HG03139 (cell line): ENCODE measurements around the gene ACACB.
"Not testable (repeated sequence)": the region's sequence is repeated elsewhere in the genome, so short reads cannot be mapped to it uniquely, and the experiment has no call there.

ENCODE experiments used
- ATAC-seq: cut with Tn5 transposase; IDR thresholded peaks from one replicate; pipeline ENCODE4 v1.9.1; 2021; ENCODE audit not compliant: unreplicated experiment

The ACACB gene

DNA sequence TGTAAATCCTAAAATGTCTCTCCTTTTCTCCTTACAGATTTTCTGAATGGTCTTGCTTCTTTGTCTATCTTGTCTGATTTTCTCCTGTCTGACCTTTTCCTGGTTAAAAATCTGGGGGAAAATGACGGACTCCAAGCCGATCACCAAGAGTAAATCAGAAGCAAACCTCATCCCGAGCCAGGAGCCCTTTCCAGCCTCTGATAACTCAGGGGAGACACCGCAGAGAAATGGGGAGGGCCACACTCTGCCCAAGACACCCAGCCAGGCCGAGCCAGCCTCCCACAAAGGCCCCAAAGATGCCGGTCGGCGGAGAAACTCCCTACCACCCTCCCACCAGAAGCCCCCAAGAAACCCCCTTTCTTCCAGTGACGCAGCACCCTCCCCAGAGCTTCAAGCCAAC is 23.0 kb downstream of the ACACB start:
- ATAC-seq: no peak

DNA sequence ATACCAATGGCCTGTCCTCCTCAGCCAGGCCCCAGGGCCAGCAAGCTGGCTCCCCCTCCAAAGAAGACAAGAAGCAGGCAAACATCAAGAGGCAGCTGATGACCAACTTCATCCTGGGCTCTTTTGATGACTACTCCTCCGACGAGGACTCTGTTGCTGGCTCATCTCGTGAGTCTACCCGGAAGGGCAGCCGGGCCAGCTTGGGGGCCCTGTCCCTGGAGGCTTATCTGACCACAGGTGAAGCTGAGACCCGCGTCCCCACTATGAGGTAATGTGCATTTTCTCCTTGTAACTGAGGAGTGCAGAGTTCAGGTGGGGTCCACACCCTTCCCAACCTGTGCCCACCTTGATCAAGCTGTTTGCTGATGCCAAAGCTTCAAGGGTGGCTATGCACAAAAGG is 23.4 kb downstream of the ACACB start:
- ATAC-seq: no peak

DNA sequence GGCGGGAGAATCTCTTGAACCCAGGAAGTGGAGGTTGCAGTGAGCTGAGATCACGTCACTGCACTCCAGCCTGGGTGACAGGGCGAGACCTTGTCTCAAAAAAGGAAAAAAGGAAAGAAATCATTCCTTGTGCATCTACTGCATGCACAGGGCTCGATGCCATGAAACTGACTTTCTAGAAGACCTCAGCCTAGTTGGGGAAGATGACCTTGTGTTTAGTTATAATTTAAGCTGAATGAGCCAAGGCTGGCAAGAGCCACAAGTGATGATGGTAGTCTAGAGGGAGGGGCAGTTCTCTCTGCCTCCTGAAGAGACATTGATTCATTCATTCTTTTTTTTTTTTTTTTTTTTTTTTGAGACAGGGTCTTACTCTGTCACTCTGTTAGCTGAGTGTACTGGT is 24.2 kb downstream of the ACACB start:
- ATAC-seq: no peak

DNA sequence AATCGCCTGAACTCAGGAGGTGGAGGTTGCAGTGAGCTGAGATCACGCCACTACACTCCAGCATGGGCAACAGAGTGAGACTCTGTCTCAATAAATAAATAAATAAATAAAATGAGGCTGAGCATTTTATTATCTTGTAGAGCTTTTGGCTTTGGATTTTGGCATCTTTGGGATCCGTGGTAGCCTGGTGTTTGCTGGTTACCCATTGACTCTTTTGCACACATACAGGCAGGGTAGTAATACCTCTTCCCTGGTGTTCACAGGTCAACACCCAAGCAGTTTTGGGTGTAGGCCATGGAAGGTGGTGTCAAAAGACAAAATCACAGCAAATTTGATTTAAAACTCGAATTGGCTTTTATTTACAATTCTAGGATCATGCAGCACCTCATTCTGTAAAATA is 27.8 kb downstream of the ACACB start:
- ATAC-seq: no peak

DNA sequence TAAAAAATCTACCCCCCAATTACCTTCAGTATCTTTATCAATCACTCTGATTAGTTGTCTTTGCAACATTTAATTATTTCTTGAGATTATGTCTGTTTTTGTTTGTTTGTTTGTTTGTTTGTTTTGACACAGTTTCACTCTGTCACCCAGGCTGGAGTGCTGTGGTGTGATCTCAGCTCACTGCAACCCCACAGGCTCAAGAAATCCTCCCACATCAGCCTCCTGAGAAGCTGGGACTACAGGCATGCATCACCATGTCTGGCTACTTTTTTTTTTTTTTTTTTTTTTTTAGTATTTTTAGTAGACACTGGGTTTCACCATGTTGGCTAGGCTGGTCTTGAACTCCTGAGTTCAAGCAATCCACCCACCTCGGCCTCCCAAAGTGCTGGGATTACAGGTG is 30.7 kb downstream of the ACACB start:
- ATAC-seq: not testable (repeated sequence)

DNA sequence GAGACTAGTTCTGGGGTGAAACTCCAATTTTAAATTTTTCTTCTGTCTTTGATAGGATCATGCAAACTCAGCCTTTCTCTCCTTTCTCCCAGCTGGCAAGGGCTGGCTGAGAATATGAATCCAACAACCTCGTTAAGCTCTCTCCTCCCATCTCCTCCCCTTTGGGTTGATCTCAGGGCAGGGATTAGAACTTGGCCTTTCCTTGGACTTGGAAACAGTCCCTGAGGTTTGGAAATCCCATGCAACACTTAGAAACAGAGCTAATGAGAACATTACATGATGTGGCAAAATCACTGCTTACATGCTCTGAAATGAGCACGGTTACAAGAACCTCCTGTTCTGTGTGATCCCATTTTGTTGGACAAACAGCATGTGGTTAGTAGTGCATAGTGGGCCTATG is 31.6 kb downstream of the ACACB start:
- ATAC-seq: no peak

DNA sequence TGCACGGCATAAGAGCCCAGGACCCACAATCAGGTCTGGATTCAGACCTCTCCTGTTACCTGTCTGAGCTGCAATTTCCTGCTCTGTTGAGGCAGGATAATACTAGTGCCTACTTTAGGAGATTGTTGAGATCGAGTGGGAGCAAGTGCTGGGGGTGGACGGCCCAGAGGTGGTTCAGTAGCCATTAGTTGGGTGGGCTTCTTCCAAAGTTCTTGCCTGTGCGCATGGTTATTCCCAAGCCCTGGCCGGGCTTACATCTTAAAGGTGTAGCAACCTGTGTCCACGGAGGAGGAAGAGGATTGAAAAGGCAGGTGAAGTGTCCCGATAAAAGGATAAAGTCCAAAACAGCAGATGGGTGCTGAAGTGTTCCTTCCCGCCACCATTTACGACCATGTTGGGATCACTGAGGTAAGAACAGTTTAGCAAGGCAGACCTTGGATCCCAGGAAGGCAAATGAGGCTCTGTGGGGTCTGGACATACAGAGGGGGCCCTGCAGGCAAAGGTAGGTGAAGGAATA is 33.8 kb downstream of the ACACB start:
- ATAC-seq: no peak

DNA sequence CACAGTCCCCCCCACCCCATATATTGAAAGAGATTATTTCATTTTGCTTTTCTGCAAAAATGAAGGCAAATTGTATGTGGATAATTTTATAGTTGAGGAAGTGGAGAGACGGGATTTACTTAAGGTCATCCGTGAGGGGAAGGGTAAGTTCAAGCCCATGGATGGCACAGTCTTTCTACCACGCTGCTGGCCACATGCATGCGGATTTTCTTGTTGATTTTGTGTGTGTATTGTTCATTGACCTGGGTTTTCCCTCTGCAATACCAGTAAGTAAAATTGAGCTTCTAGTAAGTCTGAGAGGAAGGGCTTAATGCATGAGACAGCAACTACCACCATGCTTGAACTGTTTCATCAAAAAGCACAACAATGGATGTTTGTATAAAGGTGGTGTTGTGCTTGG is 35.1 kb downstream of the ACACB start:
- ATAC-seq: no peak

DNA sequence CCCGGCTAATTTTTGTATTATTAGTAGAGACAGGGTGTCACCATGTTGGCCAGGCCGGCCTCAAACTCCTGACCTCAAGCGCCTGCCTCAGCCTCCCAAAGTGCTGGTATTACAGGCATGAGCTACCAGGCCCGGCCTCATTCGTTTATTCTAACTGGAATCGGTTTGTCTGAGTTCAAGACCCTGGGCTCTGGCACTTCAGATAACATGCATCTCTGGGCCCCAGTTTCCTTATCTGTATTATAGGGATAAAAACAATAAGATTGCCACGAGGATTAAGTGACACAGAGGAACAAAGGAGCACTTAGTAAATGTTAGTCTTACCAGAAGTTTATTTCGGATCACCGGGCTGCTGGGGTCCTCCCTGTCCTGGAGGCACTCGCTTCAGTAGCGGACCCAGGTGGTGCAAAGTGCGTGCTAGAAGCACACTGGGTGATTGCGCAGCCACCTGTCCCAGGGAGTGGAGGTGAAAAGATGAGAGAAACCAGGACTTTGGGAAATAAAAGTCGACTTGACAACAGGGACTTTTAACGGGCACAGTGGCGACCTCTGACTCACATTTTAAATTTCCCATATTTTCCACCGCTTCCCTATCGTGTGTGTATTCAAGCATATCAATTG is 37.5 kb downstream of the ACACB start:
- no peak for ATAC-seq

DNA sequence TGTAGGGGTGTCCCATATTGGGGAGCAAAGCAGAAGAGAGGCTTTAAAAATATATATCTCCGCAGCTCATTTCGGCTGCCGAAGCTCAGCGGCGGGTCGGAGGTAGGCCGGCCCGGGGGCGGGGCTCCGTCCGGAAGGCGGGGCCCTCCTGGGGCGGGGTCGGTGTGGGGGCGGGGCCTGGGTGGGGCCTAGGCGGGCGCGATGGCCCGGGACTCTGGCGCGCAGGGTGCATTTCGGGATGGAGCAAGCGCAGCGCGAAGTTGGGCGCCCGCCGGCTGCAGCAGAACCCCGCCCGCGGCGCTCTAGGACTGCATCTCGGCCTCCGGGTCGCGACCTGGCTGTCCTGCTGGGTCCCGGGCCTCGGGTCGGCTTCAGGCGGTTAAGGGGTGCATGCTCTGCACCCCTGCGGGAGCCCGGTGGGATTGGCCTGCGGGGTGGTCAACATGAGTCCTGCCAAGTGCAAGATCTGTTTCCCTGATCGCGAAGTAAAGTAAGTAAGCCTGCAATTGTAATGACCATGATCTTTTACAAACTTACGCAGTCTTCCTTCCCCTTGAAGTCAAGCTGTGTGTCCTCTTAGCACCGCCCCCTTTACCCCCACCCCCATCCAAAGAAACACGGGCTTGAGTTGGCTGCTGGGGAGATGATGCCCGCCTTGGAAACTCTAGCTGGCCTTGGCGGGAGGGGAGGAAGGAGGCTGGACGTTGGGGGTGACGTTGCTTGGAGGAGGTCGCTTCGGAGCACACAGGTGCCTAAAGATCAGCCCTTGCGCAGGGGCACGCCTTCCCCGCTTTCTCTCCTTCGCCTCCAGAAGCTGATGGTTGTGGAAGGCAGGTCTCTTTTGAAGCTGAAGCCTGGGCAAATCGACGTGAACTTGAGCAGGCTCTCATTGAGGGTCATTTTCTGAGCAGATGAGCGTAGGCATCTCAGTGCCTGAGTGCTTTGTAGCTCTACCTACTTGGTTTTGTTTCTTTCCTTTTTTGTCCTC is 38.4 kb downstream of the ACACB start:
- ATAC-seq: peak; percentile 78

DNA sequence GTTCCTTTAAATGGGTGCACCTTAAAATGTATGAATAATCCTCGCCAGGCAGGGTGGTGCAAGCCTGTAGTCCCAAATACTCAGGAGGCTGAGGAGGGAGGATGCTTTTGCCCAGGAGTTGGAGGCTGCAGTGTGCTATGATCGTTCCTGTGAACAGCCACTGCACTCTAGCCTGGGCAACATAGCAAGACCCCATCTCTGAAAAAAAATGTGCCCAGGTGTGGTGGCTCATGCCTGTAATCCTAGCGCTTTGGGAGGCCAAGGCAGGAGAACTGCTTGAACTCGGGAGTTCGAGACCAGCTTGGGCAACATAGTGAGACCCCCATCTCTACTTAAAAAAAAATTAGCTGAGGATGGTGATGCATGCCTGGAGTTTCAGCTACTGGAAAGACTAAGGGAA is 39.6 kb downstream of the ACACB start:
- no peak for ATAC-seq

DNA sequence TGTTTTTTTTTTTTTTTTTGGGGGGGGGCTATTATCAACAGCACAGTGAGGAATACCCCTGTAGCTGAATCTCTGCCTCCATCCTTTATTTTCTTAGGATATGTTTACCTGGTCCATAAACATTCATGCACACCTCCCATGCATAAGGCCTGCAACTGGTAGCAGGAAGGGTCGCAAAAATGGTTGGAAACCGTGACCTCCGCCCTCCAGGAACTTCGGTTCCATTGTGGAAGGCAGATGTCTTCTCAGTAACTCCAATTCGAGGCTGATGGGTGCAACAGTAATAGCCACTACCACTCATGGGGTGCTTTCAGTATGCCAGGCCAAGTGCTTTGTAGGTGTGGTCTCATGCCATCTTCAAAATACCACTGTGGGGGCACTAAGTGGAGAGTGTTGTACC is 40.2 kb downstream of the ACACB start:
- ATAC-seq: no peak

DNA sequence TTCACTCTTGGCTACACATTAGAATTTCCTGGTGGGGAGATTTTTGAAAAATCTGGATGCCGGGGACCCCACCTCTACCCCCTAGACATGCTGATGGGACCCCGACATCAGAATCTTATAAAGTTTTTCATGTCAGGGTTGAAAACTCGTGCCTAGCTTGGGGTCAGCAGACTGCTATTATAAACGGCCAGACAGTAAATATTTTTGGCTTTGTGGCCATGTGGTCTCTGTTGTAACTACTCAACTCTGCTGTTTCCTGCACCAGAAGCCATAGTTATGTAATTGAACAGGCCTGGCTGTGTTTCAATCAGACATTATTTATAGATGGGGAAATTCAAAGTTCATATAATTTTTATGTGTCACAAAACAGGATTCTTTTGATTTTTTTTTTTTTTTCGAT is 41.6 kb downstream of the ACACB start:
- ATAC-seq: no peak

DNA sequence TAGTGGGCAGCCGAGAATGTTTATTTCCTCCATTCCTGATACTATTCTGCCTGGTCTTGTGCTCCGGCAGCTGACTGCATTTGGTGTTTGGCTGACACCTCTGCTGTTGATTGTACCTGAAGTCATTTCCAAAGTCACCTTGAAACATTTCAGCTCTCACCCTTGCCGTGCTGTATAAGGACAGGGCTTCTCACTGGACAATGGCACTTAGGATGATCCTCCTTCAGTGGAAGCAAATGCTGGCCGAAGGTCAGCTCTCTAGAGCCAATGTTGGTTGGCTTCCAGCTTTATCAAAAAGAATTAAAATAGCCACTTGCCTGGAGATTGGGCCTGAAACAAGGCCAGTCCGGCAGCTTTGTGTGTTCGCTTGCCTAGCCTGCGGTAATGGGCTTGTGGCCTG is 44.0 kb downstream of the ACACB start:
- ATAC-seq: no peak

DNA sequence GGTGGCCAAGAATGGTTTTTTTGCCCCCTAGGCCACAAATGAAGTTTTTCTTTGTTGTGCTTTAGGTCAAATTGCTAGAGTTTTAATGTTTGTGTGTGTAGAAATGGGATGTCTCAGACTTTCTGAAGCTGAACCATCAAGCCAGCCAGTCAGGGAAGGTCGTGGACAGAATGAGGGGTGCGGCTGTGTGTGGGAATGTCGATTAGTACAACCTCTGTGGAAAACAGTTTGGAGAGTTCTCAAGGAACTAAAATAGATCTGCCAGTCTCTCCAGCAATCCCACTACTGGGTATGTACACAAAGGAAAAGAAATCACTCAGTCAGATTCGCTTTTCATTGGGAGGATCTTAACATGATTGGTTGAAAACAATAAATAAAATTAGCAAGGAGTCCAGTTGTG is 44.5 kb downstream of the ACACB start:
- ATAC-seq: no peak

DNA sequence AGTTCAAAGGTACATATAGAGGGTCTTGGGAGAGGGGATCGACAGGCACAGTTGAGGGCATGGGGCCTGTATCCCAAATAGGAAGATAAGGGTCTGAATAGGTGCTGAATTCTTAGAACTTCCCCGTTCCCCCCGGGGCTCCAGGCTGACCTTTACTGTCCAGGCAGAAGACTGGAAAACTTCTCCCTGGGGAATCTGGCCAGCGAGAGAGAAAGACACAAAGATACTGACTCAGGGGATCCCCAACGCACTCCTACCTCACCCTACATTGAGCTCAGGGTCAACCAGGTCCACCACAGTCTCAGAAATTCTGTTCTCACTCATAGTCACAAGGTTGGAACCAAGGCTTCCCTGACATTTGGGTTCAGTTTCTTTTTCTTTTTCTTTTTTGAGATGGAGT is 46.2 kb downstream of the ACACB start:
- ATAC-seq: no peak

DNA sequence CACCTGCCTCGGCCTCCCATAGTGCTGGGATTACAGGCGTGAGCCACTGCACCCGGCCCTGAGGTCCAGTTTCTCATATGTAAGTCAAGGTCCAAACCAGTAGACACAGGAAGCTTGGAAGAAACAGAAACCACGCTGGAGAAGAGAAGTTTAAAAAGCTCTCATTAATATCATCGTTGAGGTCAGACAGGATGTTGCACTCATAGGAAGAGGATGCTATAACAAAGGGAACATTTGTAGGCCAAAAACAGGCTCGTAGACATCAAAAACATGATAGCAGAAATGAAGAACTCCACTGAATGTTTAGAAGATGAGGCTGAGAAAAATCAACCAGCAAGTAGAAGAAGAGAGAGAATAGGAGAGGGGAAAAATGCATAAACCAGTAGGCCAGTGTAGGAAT is 46.8 kb downstream of the ACACB start:
- ATAC-seq: no peak

DNA sequence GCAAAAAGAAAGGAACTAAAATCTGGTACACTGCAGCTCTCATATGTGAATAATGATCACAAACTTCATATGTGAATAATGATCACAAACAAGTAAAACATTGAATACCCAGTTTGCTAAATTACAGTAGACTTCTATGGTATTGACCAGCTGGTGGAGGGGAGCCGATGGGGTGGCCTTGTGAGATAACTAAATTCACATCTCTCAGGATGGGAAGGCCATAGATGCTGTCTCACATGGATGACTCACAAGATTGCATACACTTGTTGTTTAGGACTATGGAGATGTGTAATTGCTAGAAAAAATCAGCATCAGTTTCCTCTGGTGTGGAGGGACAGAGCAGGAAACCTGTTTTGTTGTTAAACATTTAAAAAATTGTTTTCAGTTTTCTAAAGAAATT is 49.2 kb downstream of the ACACB start:
- ATAC-seq: no peak

DNA sequence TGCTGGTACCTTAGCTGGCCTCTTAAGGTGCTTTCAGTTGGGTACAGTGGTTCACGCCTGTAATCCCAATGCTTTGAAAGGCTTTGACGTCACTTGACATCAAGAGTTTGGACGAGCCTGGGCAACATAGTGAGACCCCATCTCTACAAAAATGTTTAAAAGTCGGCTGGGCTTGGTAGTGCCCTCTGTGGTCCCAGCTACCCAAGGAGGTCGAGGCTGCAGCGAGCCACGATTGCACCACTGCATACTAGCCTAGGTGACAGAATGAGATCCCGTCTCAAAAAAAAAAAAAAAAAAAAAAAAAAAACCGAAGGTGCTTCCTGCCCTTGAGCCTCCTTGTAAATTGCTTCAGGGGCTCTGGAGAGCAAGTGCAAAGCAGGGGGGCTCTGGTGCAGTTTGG is 50.0 kb downstream of the ACACB start:
- ATAC-seq: no peak

DNA sequence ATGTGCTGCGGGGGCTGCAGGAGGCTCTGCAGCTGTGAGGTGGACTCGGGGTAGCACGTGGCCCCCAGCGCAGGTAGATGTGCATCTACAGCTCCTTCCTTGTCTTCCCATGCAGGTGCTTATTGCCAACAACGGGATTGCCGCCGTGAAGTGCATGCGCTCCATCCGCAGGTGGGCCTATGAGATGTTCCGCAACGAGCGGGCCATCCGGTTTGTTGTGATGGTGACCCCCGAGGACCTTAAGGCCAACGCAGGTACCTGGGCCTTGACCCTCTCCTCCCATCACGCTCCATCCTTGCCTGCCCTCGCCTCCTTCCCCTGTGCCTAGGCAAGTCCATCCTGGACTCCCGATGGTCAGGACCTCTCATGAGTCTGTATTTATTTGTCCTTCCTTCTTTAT is 51.4 kb downstream of the ACACB start:
- no peak for ATAC-seq

DNA sequence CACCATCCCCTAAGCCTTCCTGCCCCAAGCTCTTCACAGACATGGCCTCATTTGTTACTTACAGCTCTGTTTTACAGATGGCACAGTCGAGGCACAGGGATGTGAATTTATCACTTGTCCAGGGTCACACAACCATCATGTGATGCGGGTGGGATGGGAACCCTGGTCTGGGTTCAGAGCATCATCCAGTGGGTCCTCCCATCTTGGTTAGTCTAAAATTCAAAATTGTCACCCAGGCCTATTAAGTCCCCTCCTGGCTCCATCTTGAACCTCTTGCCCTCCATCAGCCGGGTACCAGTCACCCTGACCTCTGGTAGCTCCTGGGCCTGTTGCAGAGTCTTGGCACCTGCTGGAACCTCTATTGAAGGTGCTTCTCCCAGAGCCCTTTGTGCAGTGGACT is 52.9 kb downstream of the ACACB start:
- ATAC-seq: no peak

DNA sequence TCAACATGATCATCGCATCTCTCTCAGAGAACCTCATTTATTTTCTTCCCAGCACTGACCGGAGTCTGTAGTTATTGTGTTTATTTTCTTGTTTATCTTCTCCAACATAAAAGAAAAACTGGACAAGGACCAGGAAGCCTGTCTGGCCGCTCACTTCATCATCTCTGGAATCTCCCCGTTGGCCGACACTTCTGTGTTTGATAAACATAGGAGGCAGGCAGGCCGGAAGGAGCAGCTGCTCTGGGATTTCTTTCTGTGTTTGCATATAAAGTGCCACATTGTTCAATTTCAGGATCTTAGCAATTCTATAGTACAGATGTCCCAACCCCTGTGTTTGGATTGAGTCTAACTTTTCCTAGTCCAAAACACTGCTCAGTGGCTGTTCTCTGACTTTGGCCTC is 53.3 kb downstream of the ACACB start:
- no peak for ATAC-seq
